ENCODE data around the gene EPS15.
A peak's percentile ranks its signal among the peaks of the same experiment; 100 is the strongest.

The EPS15 gene

DNA sequence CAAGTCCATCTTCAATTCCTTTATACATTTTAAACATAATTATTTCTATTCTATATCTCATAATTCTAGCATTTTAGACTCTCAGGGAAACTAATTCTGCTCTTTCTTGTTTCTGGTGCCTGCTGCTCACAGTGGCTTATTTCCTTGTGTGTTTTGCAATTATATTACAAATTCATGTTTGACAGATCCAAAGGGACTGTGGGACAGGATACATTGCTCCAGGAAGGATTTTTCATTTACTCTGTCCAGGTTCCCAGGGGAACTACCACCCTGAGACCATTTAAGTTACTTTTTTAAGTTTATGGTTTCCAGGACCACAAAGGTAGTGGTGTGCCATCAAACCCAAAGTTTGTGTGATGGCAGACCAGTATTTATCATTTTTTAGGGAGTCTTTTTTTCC lies 195.3 kb downstream of the EPS15 start:
- no peaks in the 10 kb centered on the region for H3K9me3 ChIP-seq (ENCODE audit: control insufficient read depth, insufficient read depth, low read depth, low read length)
- no peaks in the 10 kb centered on the region for H3K4me1 ChIP-seq (ENCODE audit: control insufficient read depth, insufficient read depth, low read length)
- TF ChIP-seq ZNF501 (tag by site-specific recombination; IDR thresholded peaks at IDR 0.05) = no peak
- no peak for TF ChIP-seq ZNF324 (tag by site-specific recombination; IDR thresholded peaks at IDR 0.05)
- TF ChIP-seq ZNF221 (tag by site-specific recombination; IDR thresholded peaks at IDR 0.05; ENCODE audit: borderline replicate concordance) = no peak
- no peak for TF ChIP-seq SP7 (tag by site-specific recombination; IDR thresholded peaks at IDR 0.05)
- TF ChIP-seq SALL2 (tag by site-specific recombination; IDR thresholded peaks at IDR 0.05; ENCODE audit: borderline replicate concordance) = no peak
- TF ChIP-seq ZNF114 (tag by site-specific recombination; IDR thresholded peaks at IDR 0.05) = no peak
- TF ChIP-seq ZNF549 (tag by site-specific recombination; IDR thresholded peaks at IDR 0.05) = no peak
- TF ChIP-seq TCF7L2 (IDR thresholded peaks at IDR 0.05; ENCODE audit: borderline replicate concordance, low read depth, low read length) = no peak
- TF ChIP-seq ZNF558 (tag by site-specific recombination; IDR thresholded peaks at IDR 0.05) = no peak
- TF ChIP-seq ZSCAN23 (tag by site-specific recombination; IDR thresholded peaks at IDR 0.05) = no peak
- no peak for TF ChIP-seq ZNF133 (tag by site-specific recombination; IDR thresholded peaks at IDR 0.05)
- TF ChIP-seq ZNF529 (tag by site-specific recombination; IDR thresholded peaks at IDR 0.05; ENCODE audit: insufficient replicate concordance) = no peak
- no peak for TF ChIP-seq ZNF76 (tag by site-specific recombination; IDR thresholded peaks at IDR 0.05; ENCODE audit: borderline replicate concordance, low read depth)
- TF ChIP-seq ZNF138 (tag by site-specific recombination; IDR thresholded peaks at IDR 0.05; ENCODE audit: borderline replicate concordance) = no peak
- TF ChIP-seq ZNF214 (tag by site-specific recombination; IDR thresholded peaks at IDR 0.05; ENCODE audit: borderline replicate concordance) = no peak
- no peak for TF ChIP-seq ZNF10 (tag by site-specific recombination; IDR thresholded peaks at IDR 0.05)
- TF ChIP-seq ZNF280D (tag by site-specific recombination; IDR thresholded peaks at IDR 0.05) = no peak
- TF ChIP-seq ZSCAN18 (tag by site-specific recombination; IDR thresholded peaks at IDR 0.05) = no peak
- H3K27ac ChIP-seq (ENCODE audit: extremely low read depth, low read depth, low read length) = no peak overlapping the region
- ChIA-PET CTCF (no interaction called here), POLR2A (no interaction called here)
- no peak overlapping the region for H3K4me3 ChIP-seq (ENCODE audit: low read depth, low read length)
- H3K36me3 ChIP-seq (ENCODE audit: control insufficient read depth in 2 of 2, insufficient read depth in 1 of 2, low read length in 2 of 2) = no peaks in the 10 kb centered on the region; a peak in 1 of 3 replicates

DNA sequence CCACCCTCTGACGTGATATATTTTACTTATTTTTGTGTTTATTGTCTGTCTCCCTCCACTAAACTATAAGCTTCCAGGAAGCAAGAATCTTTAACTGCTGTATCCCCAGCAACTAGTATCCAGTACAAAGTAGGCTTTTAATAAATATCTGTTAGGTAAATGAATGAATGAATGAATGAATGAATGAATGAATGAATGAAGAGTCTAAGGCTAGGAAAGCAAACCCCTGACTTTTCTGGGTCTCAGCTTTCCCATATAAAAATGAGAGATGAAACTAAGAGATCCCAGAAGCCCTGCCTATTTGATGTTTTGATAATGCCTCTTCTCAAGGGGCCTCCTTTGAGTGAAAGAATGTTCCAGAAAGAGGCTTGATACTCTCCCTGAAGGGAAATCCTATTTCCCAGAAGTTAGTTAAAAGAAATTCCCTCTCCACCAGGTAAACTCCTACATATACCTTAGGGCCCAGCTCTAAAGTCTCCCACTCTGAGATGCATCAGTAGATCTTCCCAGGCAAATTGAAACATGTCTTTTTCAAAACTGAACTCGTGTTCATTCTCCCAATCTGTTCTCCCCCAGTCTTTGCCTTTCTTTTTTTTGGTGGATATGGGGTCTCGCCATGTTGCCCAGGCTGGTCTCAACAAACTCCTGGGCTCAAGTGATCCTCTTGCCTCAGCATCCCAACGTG lies 196.5 kb downstream of the EPS15 start:
- Histone ChIP-seq H3K27ac (ENCODE audit: extremely low read depth, low read depth, low read length) (no peak overlapping the region), H3K4me3 (ENCODE audit: low read depth, low read length) (no peak overlapping the region), H3K4me1 (ENCODE audit: control insufficient read depth, insufficient read depth, low read length) (no peaks in the 10 kb centered on the region), H3K9me3 (ENCODE audit: control insufficient read depth, insufficient read depth, low read depth, low read length) (no peaks in the 10 kb centered on the region), H3K36me3 (ENCODE audit: control insufficient read depth in 2 of 2, insufficient read depth in 1 of 2, low read length in 2 of 2) (peaks cover 0 to 11% of the 10 kb centered on the region in 2 experiments; a peak in 2 of 3 replicates)
- ChIA-PET POLR2A (no interaction called here), CTCF (no interaction called here)
- TF ChIP-seq ZNF24 (tag by site-specific recombination; IDR thresholded peaks at IDR 0.05) (peak; percentile 41; the same call in 1 of the 2 replicates), ZFP3 (tag by site-specific recombination; IDR thresholded peaks at IDR 0.05; ENCODE audit: low read depth) (peak; percentile 64), ZNF558 (tag by site-specific recombination; IDR thresholded peaks at IDR 0.05) (no peak), KLF7 (tag by site-specific recombination; IDR thresholded peaks at IDR 0.05; ENCODE audit: borderline replicate concordance) (no peak)
